IPS-18c (cell line): ENCODE data around the gene GOLGA6D.
"Not testable (repeated sequence)": the region's sequence is repeated elsewhere in the genome, so short reads cannot be mapped to it uniquely, and the experiment has no call there.

Experiments used
- H3K4me3 ChIP-seq: 2 replicates; pipeline ENCODE4 v1.7.0; 2013; ENCODE audit warnings: low read depth, mild to moderate bottlenecking, low read length, moderate library complexity; ENCODE audit not compliant: insufficient read depth
- H3K9me3 ChIP-seq: one replicate; pipeline ENCODE4 v1.6.1; 2013; ENCODE audit warnings: mild to moderate bottlenecking, low read length, moderate library complexity; ENCODE audit not compliant: control insufficient read depth, insufficient read depth

GOLGA6D gene

GRCh38 chr15:75274509-75275107 lies 8.0 kb upstream of the GOLGA6D start:
- not testable (repeated sequence) for H3K9me3 ChIP-seq, H3K4me3 ChIP-seq

- not testable (repeated sequence) for H3K9me3 ChIP-seq
Observed at GRCh38 chr15:75275617-75276016, 7.0 kb upstream of the GOLGA6D start.

GRCh38 chr15:75278497-75278896 lies 4.1 kb upstream of the GOLGA6D start:
- H3K4me3 ChIP-seq, H3K9me3 ChIP-seq: not testable (repeated sequence)

More at GRCh38 chr15:75275617-75276016, 7.0 kb upstream of the GOLGA6D start:
- H3K4me3 ChIP-seq, result not testable (repeated sequence)

- H3K9me3 ChIP-seq, result not testable (repeated sequence)
Observed at GRCh38 chr15:75284152-75284551, 1.5 kb downstream of the GOLGA6D start.

GRCh38 chr15:75293660-75294059 lies 11.0 kb downstream of the GOLGA6D start:
- not testable (repeated sequence) for H3K4me3 ChIP-seq, H3K9me3 ChIP-seq

More at GRCh38 chr15:75284152-75284551, 1.5 kb downstream of the GOLGA6D start:
- not testable (repeated sequence) for H3K4me3 ChIP-seq

GRCh38 chr15:75298541-75299310 lies 16.1 kb downstream of the GOLGA6D start:
- H3K9me3 ChIP-seq, H3K4me3 ChIP-seq: not testable (repeated sequence)

GRCh38 chr15:75299311-75299688 lies 16.7 kb downstream of the GOLGA6D start:
- H3K4me3 ChIP-seq, H3K9me3 ChIP-seq: not testable (repeated sequence)

GRCh38 chr15:75300026-75300425 lies 17.4 kb downstream of the GOLGA6D start:
- H3K9me3 ChIP-seq, H3K4me3 ChIP-seq: not testable (repeated sequence)

- H3K4me3 ChIP-seq, result no peak overlapping the region
- H3K9me3 ChIP-seq, result no peaks in the 10 kb centered on the region
Observed at GRCh38 chr15:75302318-75302717, 19.7 kb downstream of the GOLGA6D start.

- not testable (repeated sequence) for H3K9me3 ChIP-seq, H3K4me3 ChIP-seq
Observed at GRCh38 chr15:75302753-75303152, 20.1 kb downstream of the GOLGA6D start.

- H3K9me3 ChIP-seq, result no peaks in the 10 kb centered on the region
- H3K4me3 ChIP-seq, result no peak overlapping the region
Observed at GRCh38 chr15:75306188-75306587, 23.6 kb downstream of the GOLGA6D start.

- H3K4me3 ChIP-seq, result no peak overlapping the region
- no peaks in the 10 kb centered on the region for H3K9me3 ChIP-seq
Observed at GRCh38 chr15:75307778-75308390, 25.2 kb downstream of the GOLGA6D start.

GRCh38 chr15:75309711-75310110 lies 27.1 kb downstream of the GOLGA6D start:
- no peaks in the 10 kb centered on the region for H3K9me3 ChIP-seq
- no peak overlapping the region for H3K4me3 ChIP-seq

GRCh38 chr15:75312548-75312947 lies 29.9 kb downstream of the GOLGA6D start:
- not testable (repeated sequence) for H3K9me3 ChIP-seq, H3K4me3 ChIP-seq

GRCh38 chr15:75313116-75313845 lies 30.6 kb downstream of the GOLGA6D start:
- no peaks in the 10 kb centered on the region for H3K9me3 ChIP-seq
- no peak overlapping the region for H3K4me3 ChIP-seq

GRCh38 chr15:75314552-75315290 lies 32.1 kb downstream of the GOLGA6D start:
- H3K4me3 ChIP-seq, result no peak overlapping the region
- H3K9me3 ChIP-seq, result no peaks in the 10 kb centered on the region

GRCh38 chr15:75319231-75319897 lies 36.7 kb downstream of the GOLGA6D start:
- H3K9me3 ChIP-seq, H3K4me3 ChIP-seq: not testable (repeated sequence)
